NCI-H345 (cell line): ENCODE data around the gene SLC27A3.

ENCODE experiments used
- DNase-seq: peaks from one replicate; lab custom pipeline; 2025; lab: John Stamatoyannopoulos, UW

SLC27A3 gene

DNA sequence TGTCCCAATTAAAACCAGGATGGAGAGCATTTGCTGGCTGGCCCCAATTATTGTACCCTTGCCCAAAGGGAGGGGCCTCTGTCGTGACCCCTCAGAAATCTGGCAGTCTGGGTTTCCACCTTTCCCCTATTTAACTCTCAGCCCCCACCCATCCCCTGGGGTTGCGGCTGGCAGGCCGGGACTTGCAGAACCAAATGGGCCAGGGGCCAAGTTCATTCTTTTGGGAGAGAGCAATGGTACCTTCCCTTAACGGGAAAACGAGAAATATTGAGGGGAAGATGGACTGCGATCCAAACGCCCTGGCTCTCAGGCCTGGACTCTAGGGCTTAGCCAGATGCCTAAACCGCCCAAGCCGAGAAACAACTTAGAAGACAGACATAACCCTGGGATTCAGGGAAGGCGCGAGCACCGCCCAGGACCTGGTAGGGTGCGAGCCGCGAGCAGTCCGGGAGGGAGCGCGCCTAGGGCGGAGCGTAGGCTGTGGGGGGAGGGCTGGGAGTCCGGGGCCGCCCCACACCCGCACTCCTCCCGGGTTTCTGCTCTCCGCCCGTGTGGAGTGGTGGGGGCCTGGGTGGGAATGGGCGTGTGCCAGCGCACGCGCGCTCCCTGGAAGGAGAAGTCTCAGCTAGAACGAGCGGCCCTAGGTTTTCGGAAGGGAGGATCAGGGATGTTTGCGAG lies at the start of gene SLC27A3:
TSS of gene SLC27A3 (plus strand) at position 628 of the 678 bp plus-strand sequence. CDS start 91 bp downstream, outside the sequence.
- DNase-seq, result peak; percentile 96

DNA sequence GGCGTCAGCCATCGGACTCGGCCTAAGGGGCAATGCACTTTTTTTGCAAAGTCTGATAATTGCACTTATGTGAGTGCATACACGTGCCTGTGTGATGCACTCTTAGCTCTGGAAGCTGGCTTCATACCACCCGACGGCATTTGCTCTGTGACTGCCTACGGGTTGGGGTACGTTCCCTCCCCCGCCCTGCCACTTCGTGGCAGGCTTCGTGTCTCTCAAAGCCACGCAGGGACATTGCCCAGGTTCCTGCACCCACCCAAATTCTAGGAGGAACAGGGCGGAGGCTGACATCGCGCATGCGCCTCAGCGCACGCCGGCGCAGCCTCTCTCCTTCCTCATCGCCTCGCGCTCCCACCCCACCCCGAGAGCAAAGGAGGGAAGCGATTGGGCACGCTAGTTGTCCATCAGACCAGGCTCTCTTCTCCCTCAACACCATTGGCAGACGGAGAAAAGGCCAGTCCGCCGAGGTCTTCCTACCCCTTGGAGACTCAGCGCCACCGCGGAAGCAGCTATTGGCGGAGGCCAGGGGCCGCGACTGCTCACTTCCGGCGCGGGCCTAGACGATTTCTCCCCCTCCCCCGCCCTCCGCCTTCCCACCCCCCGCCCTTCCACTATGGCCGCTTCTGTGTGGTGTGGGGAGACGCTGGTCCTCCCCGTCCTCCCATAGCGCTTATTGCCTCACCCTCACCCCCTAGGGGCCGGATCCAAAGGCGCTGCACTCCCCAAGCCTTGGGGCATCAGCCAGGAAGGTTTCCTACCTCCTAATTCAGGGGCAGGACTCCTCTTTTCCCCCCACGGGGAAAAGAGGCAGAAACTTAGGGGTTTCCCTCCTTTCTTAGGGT lies 47.5 kb upstream of the SLC27A3 start, which contains the start of gene INTS3:
TSS of gene INTS3 (plus strand) at position 588 of the 842 bp plus-strand sequence. CDS start 585 bp downstream, outside the sequence.
- DNase-seq, result peak; percentile 100

DNA sequence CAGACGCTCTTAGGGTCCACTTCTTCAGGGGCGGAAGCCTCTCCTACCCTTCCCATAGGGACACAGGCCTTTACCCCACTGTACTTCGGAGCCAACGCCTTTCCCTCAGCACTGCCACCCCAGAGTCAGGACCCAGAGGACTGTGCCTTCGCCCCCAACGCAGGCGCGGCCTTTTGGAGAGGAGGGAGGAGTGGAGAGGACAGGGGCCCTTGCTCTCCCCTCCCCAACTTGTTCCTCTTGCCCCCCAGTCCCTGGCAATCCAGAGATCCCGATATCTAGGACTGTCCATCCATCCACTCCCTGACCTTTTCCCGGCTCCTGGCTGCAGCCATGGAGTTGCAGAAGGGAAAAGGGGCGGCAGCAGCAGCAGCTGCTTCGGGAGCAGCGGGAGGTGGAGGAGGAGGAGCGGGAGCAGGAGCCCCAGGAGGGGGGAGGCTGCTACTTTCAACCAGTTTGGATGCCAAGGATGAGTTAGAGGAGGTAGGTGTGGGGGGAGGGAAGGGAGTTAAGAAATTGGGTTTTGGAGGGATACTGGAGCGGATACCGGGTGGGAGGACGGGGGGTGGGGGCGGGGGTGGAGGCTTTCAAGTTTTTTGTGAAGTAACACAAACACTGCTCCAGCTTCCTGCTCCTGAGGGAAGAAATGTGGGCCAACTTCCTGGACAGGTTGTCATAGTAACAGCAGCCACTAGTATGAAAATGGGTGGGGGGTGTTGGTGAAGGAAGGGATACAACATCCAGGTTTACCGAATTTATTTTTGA lies 46.7 kb upstream of the SLC27A3 start:
- DNase-seq, result peak; percentile 65

DNA sequence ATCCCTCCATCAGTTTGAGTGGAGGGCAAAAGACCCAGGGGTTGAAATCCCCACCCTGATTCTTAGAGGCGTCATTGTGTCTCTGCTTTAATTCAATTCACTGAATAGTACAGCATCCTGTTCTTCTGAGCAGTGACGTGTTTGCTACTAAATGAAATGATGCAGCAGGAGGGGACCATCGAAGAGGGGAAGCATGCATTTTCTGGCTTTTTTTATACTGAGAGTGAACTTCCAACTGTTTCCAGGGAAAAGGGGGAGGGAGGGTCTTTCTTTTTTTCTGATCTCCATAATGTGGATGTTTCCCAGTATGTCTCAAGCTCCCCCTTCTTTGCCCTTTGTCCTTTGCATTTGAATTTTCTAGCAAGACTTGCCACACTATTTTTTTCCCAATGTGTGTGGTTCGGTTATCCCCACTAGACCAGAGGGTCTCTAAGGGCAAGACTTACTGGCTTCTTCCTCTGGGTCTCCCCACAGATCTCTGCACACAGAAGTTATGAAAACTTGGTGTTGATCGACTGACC lies 44.7 kb upstream of the SLC27A3 start:
- no peak for DNase-seq

- DNase-seq, result peak; percentile 76
These were observed 41.2 kb upstream of the SLC27A3 start for GRCh38 chr1:153733970-153734369.

DNA sequence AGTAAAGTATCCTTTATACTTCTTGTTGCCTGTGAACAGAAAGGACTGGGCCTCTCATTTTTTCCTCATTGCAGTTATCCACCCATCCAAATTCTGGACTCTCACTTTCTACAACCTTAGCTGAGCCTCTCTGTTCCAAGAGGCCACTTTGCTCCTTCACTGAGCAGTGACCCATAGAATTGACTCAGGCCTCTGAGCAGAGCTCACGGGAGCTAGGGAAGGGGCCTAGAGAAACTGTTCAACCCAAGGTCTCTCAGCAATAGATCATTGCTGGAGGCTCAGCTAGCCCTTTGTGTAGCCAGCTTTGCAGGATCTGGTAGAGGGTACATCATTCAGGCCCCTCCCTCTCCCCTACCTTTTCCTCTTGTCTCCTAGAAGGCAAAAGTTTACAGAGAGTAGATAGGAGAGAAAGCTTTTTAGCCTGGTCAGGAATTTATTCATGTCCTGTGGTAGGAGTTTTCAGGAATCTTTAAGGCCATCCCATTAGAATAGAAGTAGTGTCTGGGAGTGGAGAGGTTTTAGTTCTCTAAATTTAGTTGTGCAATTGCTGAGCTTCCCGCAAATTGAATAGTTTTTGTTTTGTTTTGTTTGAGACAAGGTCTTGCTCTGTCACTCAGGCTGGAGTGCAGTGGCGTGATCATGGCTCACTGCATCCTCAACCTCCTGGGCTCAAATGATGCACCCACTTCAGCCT lies 40.7 kb upstream of the SLC27A3 start:
- DNase-seq, result no peak

DNA sequence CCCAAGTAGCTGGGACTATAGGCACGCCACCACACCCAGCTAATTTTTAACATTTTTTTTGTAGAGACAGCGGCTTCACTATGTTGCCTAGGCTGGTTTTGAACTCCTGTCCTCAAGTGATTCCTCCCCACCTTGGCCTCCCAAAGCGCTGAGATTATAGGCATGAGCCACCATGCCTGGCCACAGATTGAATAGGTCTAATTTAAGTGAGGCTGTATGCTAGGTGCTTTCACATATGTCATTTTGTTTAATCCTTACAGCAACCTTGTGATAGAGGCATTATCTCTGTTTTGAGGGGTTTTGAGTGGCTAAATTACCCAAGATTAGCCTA lies 40.2 kb upstream of the SLC27A3 start:
- DNase-seq, result no peak

GRCh38 chr1:153741986-153742385 lies 33.2 kb upstream of the SLC27A3 start:
- DNase-seq, result no peak

DNA sequence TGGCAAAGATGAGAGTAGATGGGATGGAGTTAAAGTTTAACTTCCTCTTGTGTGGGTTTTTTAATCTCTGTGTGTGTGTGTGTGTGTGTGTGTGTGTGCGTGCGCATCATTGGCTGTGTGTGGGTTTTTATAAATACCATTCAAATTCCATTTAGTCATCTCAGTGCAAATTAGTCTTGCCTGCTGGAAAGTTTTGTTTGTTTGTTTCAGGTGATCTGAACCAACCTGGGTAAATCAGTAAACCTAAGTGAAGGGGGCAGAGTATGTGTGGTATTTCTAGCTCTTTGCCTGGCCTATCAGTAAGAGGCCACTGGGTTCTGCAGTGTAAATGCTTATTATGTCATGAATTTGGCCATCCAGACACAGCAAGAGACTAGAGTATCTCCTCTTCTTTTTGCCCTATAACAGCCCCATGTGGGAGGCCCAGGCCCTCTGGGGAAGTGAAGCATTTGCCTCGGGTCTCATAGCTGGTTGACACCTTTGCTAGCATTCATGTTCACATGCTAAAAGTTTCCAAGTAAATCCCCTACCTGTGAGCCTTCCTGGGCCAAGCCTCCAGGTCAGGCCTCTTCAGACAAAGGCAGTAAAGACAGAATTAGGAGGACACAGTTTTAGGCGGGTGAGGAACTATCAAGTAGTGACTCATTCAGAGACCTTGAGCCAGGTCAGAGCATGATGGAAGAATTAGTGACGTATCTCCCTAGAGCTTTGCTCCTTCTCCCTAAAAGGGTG lies 32.6 kb upstream of the SLC27A3 start:
- DNase-seq, result no peak

DNA sequence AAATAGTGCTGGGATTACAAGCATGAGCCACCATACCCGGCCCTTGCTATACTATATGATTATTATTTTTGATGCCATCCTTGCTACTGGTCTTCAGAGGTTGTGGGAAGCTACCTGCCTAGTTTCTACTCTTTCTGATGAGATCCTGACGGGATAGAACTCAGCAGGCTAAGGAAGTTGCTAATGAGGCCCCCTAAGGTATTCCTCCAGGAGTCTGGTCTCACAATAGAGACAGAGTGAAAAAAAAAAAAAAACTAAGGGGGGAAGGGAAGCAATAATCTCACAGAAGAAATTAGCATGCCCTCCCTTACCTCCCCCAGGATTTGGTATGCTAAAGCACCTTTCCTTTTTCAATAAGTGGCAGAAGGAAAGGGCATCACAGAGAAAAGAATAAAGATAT lies 29.8 kb upstream of the SLC27A3 start:
- no peak for DNase-seq

GRCh38 chr1:153746174-153746573 lies 29.0 kb upstream of the SLC27A3 start:
- no peak for DNase-seq

DNA sequence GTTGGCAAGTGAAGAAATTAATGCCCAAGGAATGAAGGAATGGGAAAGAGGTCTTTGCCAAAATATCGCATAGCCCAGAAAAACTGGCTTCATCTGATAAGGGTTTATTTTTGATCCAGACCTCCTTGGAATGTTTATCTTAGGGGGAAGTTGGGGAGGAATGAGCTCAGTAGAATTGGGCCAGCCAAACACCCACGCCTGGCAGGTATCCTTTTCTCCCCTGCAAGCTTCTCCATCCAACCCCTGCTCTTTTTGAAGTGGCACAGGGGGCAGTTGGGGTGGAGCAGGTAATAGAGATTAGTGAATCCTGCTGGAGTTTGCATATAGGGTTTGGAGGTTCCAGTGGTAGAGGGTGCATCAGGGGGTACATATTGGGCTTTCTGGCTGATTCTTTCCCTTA lies 26.3 kb upstream of the SLC27A3 start:
- no peak for DNase-seq

- DNase-seq, result peak; percentile 87
These were observed 25.7 kb upstream of the SLC27A3 start for GRCh38 chr1:153749408-153750005.

DNA sequence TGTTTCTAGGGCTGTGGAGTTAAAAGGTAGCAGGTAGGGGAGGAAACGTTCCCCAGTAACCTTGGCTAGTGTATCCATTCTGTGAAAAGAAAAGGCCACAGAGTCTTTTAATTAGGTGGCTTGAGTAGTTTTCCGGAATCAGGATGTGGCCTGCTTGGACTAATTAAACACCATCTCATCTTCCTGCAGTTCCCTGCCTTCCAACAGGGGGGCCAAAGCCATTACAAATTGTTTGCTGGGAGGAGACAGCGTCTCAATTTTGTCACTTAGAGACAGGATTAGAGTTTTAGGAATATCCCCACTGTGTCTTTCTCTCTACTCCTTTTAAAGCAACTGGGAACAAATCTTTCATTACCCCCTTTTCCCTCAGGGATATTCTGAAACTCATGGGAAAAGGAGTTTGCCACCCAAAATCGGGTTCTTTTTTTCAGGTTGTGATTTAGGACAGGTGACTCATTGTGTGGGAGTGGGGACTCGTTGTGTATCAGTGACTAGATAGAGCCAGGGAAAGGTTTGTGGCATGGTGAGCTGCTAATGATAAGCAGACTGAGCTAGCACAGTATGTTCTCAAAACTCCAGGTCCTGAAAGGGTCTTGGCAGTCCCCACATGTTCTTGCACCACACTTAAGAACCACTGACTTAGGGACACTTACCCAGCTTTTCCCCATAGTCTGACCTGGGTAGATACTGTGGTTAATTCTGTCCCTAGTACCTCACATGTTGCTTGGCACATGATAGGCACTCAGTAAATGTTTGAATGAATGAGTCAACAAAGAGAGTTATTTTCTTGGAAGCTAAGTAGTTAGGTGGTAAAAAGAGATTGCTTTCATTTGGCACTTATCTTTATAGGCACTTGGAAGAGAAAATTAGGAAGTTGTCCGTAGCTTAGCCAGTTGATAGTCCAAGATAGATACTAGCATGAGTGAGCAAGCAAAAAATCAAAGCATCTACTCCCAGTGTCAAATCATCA lies 24.9 kb upstream of the SLC27A3 start:
- no peak for DNase-seq

- DNase-seq, result no peak
These were observed 23.1 kb upstream of the SLC27A3 start for GRCh38 chr1:153752072-153752471.

- DNase-seq, result no peak
These were observed 22.5 kb upstream of the SLC27A3 start for GRCh38 chr1:153752571-153753195.

DNA sequence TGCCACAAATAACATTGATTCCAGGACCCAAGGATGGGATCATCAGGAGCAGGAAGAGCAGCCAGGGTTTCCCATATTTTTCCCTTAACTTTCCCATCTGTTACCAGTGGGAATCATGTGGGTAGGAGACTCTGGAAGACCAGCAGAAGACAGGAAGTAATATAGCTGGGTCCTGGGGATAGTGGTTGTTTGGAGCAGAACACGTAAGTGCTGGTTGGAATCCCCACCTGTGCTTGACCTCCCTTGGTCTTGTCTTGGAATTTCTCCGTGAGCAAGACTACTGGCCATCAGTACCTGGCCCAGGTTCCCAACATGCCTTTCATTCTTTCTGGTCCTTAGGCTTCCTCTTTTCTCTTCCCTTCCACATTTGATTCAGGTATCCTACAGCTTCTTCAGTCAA lies 20.9 kb upstream of the SLC27A3 start:
- DNase-seq, result no peak

GRCh38 chr1:153760440-153760839 lies 14.8 kb upstream of the SLC27A3 start:
- no peak for DNase-seq
